ENCODE data around the gene GCC2. TPM values are rescaled to one million over a fixed set of nuclear protein-coding genes. Genes with fewer than 3 reads are reported as not detected.

Gene GCC2
- total and polyA plus RNA-seq, 7 experiments from 2014 or later, result 45.3 to 229 (median 111) TPM

- Histone ChIP-seq H3K27me3 (ENCODE audit: control insufficient read depth in 2 of 2, insufficient read depth in 2 of 2, low read length in 2 of 2) (no peaks in the 10 kb centered on the region), H3K4me3 (ENCODE audit: low read length) (no peak overlapping the region), H3K36me3 (ENCODE audit: control insufficient read depth in 2 of 3, insufficient read depth in 3 of 3, low read length in 3 of 3) (peaks cover 26 to 86% (median 29%) of the 10 kb centered on the region in 3 experiments), H3K4me1 (ENCODE audit: control insufficient read depth in 2 of 2, insufficient read depth in 2 of 2, low read length in 2 of 2) (peaks cover 0 to 3% of the 10 kb centered on the region in 2 donors), H3K27ac (ENCODE audit: low read depth, low read length) (no peak overlapping the region), H3K9me3 (ENCODE audit: control insufficient read depth in 2 of 3, low read length in 3 of 3) (peaks cover 0 to 7% (median 0%) of the 10 kb centered on the region in 3 experiments)
- ATAC-seq (no peak), DNase-seq (no peak)
- no peaks in the 10 kb centered on the region for H3K27me3 Mint-ChIP-seq
- ChIA-PET POLR2A (no interaction called here), CTCF (no interaction called here)
- H3K9me3 Mint-ChIP-seq, result peaks cover 1 to 37% (median 23%) of the 10 kb centered on the region in 11 donors
- H3K4me3 Mint-ChIP-seq, result peak overlapping the region in 5 of 10 donors; percentile 1 to 59 (median 54)
- H3K36me3 Mint-ChIP-seq, result peaks cover 37 to 87% (median 81%) of the 10 kb centered on the region in 5 donors
- H3K27ac Mint-ChIP-seq, result no peak overlapping the region
- H3K4me1 Mint-ChIP-seq, result peaks cover 26 to 83% (median 72%) of the 10 kb centered on the region in 7 donors
- intact Hi-C loops (cut with micrococcal nuclease), result no loop called here
Measured at GRCh38 chr2:108459441-108459840, 10.4 kb downstream of the GCC2 start.

DNA sequence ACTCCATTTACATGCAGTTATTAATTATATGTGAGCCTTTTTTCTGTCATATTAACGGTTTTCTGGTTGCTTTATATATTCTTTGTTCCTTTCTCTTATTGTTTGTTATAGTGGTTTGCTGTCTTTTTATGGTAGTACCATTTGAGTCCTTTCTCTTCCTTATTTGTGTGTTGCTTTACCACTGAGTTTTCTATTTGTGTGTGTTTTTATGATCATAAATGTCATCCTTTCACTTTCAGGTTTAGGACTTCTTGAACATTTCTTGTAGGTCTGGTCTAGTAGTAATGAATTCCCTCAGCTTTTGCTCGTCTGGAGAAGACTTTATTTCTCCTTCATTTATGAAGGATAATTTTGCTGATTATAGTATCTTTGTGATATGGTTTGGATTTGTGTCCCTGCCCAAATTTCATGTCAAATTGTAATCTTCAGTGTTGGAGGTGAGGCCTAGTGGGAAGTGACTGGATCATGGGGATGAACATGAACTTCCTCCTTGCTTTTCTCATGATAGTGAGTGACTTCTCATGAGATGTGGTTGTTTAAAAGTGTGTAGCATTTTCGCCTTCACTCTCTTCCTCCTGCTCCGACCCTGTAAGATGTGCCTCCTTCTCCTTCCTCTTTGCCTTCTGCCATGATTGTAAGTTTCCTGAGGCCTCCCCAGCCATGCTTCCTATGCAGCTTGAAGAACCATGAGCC is 11.5 kb downstream of the GCC2 start:
- Histone ChIP-seq H3K36me3 (ENCODE audit: control insufficient read depth in 2 of 3, insufficient read depth in 3 of 3, low read length in 3 of 3) (peaks cover 22 to 86% (median 26%) of the 10 kb centered on the region in 3 experiments), H3K27me3 (ENCODE audit: control insufficient read depth in 2 of 2, insufficient read depth in 2 of 2, low read length in 2 of 2) (no peaks in the 10 kb centered on the region), H3K4me3 (ENCODE audit: low read length) (no peak overlapping the region), H3K4me1 (ENCODE audit: control insufficient read depth in 2 of 2, insufficient read depth in 2 of 2, low read length in 2 of 2) (peaks cover 0 to 3% of the 10 kb centered on the region in 2 donors), H3K27ac (ENCODE audit: low read depth, low read length) (no peak overlapping the region), H3K9me3 (ENCODE audit: control insufficient read depth in 2 of 3, low read length in 3 of 3) (peaks cover 0 to 7% (median 0%) of the 10 kb centered on the region in 3 experiments)
- H3K9me3 Mint-ChIP-seq, result peaks cover 1 to 37% (median 23%) of the 10 kb centered on the region in 11 donors
- intact Hi-C loops (cut with micrococcal nuclease), result no loop called here
- peaks cover 37 to 87% (median 84%) of the 10 kb centered on the region in 5 donors for H3K36me3 Mint-ChIP-seq
- peak overlapping the region in 4 of 10 donors; percentile 2 to 28 (median 22) for H3K4me3 Mint-ChIP-seq
- ChIA-PET POLR2A (no interaction called here), CTCF (no interaction called here)
- H3K27me3 Mint-ChIP-seq, result no peaks in the 10 kb centered on the region
- DNase-seq, result no peak
- peaks cover 27 to 82% (median 74%) of the 10 kb centered on the region in 7 donors for H3K4me1 Mint-ChIP-seq
- no peak for ATAC-seq
- peak overlapping the region in 6 of 9 donors; percentile 14 to 69 (median 29) for H3K27ac Mint-ChIP-seq

GRCh38 chr2:108477099-108477498 is 28.1 kb downstream of the GCC2 start:
- no peaks in the 10 kb centered on the region for H3K4me1 ChIP-seq (ENCODE audit: control insufficient read depth in 2 of 2, insufficient read depth in 2 of 2, low read length in 2 of 2)
- H3K4me3 ChIP-seq (ENCODE audit: low read length), result no peak overlapping the region
- H3K27ac ChIP-seq (ENCODE audit: low read depth, low read length), result no peak overlapping the region
- H3K27me3 ChIP-seq (ENCODE audit: control insufficient read depth in 2 of 2, insufficient read depth in 2 of 2, low read length in 2 of 2), result no peaks in the 10 kb centered on the region
- ATAC-seq (no peak), DNase-seq (no peak)
- ChIA-PET CTCF (no interaction called here), POLR2A (no interaction called here)
- Mint-ChIP-seq H3K27ac (peak overlapping the region in 2 of 9 donors; percentile 13 to 55), H3K4me1 (peaks cover 0 to 11% (median 3%) of the 10 kb centered on the region in 7 donors), H3K4me3 (no peak overlapping the region), H3K9me3 (no peaks in the 10 kb centered on the region), H3K27me3 (no peaks in the 10 kb centered on the region), H3K36me3 (peaks cover 15 to 67% (median 56%) of the 10 kb centered on the region in 5 donors)
- peaks cover 24 to 88% (median 28%) of the 10 kb centered on the region in 3 experiments for H3K36me3 ChIP-seq (ENCODE audit: control insufficient read depth in 2 of 3, insufficient read depth in 3 of 3, low read length in 3 of 3)
- intact Hi-C loops (cut with micrococcal nuclease), result no loop called here
- no peaks in the 10 kb centered on the region for H3K9me3 ChIP-seq (ENCODE audit: control insufficient read depth in 2 of 3, low read length in 3 of 3)

- CTCF ChIA-PET, result no interaction called here
- H3K27ac Mint-ChIP-seq, result peak overlapping the region in 1 of 9 donors; percentile 36
- POLR2A ChIA-PET, result no interaction called here
- ATAC-seq (no peak), DNase-seq (no peak)
- intact Hi-C loops (cut with micrococcal nuclease), result no loop called here
- no peak overlapping the region for H3K4me3 Mint-ChIP-seq
- no peak overlapping the region for H3K4me3 ChIP-seq (ENCODE audit: low read length)
- H3K4me1 Mint-ChIP-seq, result peaks cover 0 to 3% (median 0%) of the 10 kb centered on the region in 7 donors
- H3K9me3 Mint-ChIP-seq, result no peaks in the 10 kb centered on the region
- H3K4me1 ChIP-seq (ENCODE audit: control insufficient read depth in 2 of 2, insufficient read depth in 2 of 2, low read length in 2 of 2), result no peaks in the 10 kb centered on the region
- no peak overlapping the region for H3K27ac ChIP-seq (ENCODE audit: low read depth, low read length)
- H3K36me3 Mint-ChIP-seq, result peaks cover 8 to 43% (median 40%) of the 10 kb centered on the region in 5 donors
- no peaks in the 10 kb centered on the region for H3K9me3 ChIP-seq (ENCODE audit: control insufficient read depth in 2 of 3, low read length in 3 of 3)
- H3K27me3 Mint-ChIP-seq, result no peaks in the 10 kb centered on the region
- no peaks in the 10 kb centered on the region for H3K27me3 ChIP-seq (ENCODE audit: control insufficient read depth in 2 of 2, insufficient read depth in 2 of 2, low read length in 2 of 2)
- peaks cover 9 to 65% (median 44%) of the 10 kb centered on the region in 3 experiments for H3K36me3 ChIP-seq (ENCODE audit: control insufficient read depth in 2 of 3, insufficient read depth in 3 of 3, low read length in 3 of 3)
Measured at GRCh38 chr2:108485253-108485652, 36.2 kb downstream of the GCC2 start.

DNA sequence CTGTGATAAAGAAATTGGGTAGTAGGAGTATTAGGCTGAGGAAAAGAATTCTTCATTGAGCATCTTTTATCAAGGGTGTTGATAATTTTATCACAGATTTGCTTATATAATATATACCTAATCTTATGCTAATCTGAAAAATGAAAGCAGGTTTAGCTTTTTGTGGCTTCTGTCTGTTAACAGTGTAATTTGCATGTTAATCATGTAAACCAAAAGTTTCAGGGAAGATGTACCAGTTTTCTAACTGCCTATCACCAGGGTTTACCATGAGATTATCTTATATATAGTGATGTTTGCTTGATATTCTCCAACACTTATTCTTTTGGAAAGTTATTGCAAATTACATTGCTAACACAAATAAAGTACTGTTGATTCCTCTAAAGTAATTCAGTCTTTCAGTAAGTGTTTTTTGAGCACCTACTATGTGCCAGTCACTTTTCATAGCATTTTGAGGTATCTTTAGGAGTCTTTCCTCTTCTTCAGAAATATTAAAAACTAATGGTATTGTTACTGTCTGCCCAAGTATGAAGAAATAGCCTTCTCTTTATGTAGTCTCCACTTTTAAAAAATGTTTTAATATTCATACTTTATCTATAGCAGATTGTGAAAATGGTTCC is 41.6 kb downstream of the GCC2 start:
- Histone ChIP-seq H3K9me3 (ENCODE audit: control insufficient read depth in 2 of 3, low read length in 3 of 3) (no peaks in the 10 kb centered on the region), H3K4me3 (ENCODE audit: low read length) (no peak overlapping the region), H3K4me1 (ENCODE audit: control insufficient read depth in 2 of 2, insufficient read depth in 2 of 2, low read length in 2 of 2) (no peaks in the 10 kb centered on the region), H3K27me3 (ENCODE audit: control insufficient read depth in 2 of 2, insufficient read depth in 2 of 2, low read length in 2 of 2) (no peaks in the 10 kb centered on the region), H3K36me3 (ENCODE audit: control insufficient read depth in 2 of 3, insufficient read depth in 3 of 3, low read length in 3 of 3) (peaks cover 28 to 61% (median 37%) of the 10 kb centered on the region in 3 experiments), H3K27ac (ENCODE audit: low read depth, low read length) (no peak overlapping the region)
- ATAC-seq (no peak), DNase-seq (no peak)
- Mint-ChIP-seq H3K9me3 (no peaks in the 10 kb centered on the region), H3K27ac (peak overlapping the region in 1 of 9 donors; percentile 53), H3K4me3 (no peak overlapping the region), H3K36me3 (peaks cover 0 to 40% (median 22%) of the 10 kb centered on the region in 5 donors), H3K27me3 (no peaks in the 10 kb centered on the region), H3K4me1 (peaks cover 0 to 5% (median 0%) of the 10 kb centered on the region in 7 donors)
- intact Hi-C loops (cut with micrococcal nuclease), result no loop called here
- POLR2A ChIA-PET, result no interaction called here
- CTCF ChIA-PET, result no interaction called here

DNA sequence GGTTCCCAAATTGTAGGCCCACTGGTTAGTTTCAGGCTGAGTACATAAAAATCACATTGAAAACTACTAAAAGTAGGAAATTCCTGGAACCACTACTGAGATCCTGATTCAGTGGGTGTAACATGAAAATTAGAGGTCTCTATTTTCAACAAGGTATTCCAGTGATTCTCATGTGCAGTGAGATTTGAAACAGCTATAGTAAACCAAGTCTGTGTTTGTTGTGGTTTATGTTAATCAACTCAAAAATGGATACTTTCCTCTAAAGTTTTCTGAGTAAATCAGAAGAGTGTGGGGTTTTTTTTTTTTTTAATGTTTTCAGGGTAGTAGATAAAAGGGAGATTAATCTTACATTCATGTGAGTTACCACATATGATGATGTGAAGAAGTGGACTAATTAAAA is 42.8 kb downstream of the GCC2 start:
- intact Hi-C loops (cut with micrococcal nuclease), result no loop called here
- Mint-ChIP-seq H3K4me1 (peaks cover 0 to 5% (median 0%) of the 10 kb centered on the region in 7 donors), H3K4me3 (no peak overlapping the region), H3K9me3 (no peaks in the 10 kb centered on the region), H3K27me3 (no peaks in the 10 kb centered on the region), H3K27ac (no peak overlapping the region), H3K36me3 (peaks cover 0 to 40% (median 22%) of the 10 kb centered on the region in 5 donors)
- ChIA-PET POLR2A (no interaction called here), CTCF (no interaction called here)
- no peak for DNase-seq
- Histone ChIP-seq H3K4me3 (ENCODE audit: low read length) (no peak overlapping the region), H3K9me3 (ENCODE audit: control insufficient read depth in 2 of 3, low read length in 3 of 3) (no peaks in the 10 kb centered on the region), H3K27ac (ENCODE audit: low read depth, low read length) (no peak overlapping the region), H3K4me1 (ENCODE audit: control insufficient read depth in 2 of 2, insufficient read depth in 2 of 2, low read length in 2 of 2) (no peaks in the 10 kb centered on the region), H3K36me3 (ENCODE audit: control insufficient read depth in 2 of 3, insufficient read depth in 3 of 3, low read length in 3 of 3) (peaks cover 28 to 52% (median 31%) of the 10 kb centered on the region in 3 experiments), H3K27me3 (ENCODE audit: control insufficient read depth in 2 of 2, insufficient read depth in 2 of 2, low read length in 2 of 2) (no peaks in the 10 kb centered on the region)
- no peak for ATAC-seq

All from naive thymus-derived CD4-positive, alpha-beta T cell (primary cell).